ENCODE data around the gene KCNQ5.
"Not testable (repeated sequence)": the region's sequence is repeated elsewhere in the genome, so short reads cannot be mapped to it uniquely, and the experiment has no call there.

Gene KCNQ5

DNA sequence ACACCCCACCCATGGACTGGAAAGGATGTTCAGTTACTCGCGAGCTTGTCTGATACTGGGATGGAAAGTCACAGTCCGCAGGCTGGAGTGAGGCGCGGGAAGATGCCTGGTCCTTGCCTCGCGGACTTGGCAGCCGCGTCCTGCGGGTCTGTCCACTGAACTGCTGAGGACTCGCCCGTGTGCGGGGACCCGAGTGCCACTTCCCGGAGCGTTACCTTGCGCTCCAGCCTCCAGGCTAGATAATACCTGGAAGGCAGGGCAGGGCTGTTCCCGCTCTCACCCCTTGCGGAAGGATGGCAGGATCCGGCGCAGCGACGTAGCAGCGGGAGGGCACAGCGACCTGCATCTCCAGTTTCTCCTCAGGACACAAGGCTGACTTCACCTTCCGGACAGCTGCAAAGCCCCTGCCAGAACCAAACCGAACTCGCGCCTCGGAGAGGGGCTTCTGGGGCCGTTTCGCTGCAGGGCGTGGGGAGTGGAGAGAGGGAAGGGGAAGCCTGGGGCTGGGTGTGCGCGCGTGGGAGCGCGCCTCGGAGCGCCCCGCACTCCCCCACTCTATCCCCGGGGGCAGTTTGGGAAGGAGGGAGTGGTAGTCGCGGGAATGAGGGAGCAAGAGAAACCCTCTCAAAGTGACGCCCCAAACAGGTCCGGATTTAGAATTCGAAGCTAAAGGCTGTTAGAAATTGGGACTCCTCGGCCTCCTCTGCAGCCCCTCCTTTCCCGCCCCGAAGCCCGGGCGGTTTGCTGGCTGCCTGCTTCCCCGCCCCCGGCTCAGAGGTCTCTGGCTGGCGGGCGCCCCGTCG is at the start of gene KCNQ5:
TSS of gene KCNQ5 (plus strand) at position 774 of the 803 bp plus-strand sequence.
- peak within 1 kb of the TSS; percentile 56 for H3K4me3 ChIP-seq (ENCODE audit: low read depth, low read length)
- TF ChIP-seq CTCF (IDR thresholded peaks at IDR 0.05; ENCODE audit: borderline replicate concordance, insufficient read depth, low read depth, low read length): no peak

- H3K4me3 ChIP-seq (ENCODE audit: low read depth, low read length): no peak overlapping the region
- TF ChIP-seq CTCF (IDR thresholded peaks at IDR 0.05; ENCODE audit: borderline replicate concordance, insufficient read depth, low read depth, low read length): no peak
These were observed 42.0 kb upstream of the KCNQ5 start for GRCh38 chr6:72579865-72580264.

GRCh38 chr6:72580281-72580940 is 41.5 kb upstream of the KCNQ5 start:
- no peak overlapping the region for H3K4me3 ChIP-seq (ENCODE audit: low read depth, low read length)
- no peak for TF ChIP-seq CTCF (IDR thresholded peaks at IDR 0.05; ENCODE audit: borderline replicate concordance, insufficient read depth, low read depth, low read length)

GRCh38 chr6:72580950-72581349 is 40.9 kb upstream of the KCNQ5 start:
- H3K4me3 ChIP-seq (ENCODE audit: low read depth, low read length): not testable (repeated sequence)

- H3K4me3 ChIP-seq (ENCODE audit: low read depth, low read length): no peak overlapping the region
- no peak for TF ChIP-seq CTCF (IDR thresholded peaks at IDR 0.05; ENCODE audit: borderline replicate concordance, insufficient read depth, low read depth, low read length)
These were observed 33.7 kb upstream of the KCNQ5 start for GRCh38 chr6:72588155-72588554.

DNA sequence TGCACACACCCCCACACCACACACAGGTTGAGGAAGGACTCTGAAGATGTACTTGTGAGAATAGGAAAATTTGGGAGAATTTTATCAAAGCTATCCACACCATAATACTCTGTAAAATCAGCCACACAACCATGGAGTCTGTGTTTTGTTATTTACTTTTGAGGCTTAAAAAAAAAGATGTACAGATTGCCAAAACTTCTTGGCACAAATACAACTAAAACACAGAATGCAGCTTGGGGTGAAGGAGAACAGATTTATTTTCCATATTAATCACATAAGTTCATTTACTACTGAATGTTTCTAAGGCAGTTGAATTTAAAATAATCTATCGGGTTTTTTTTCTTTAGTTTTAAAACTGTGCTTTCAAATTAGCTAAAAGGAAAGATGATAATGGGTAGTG is 32.8 kb upstream of the KCNQ5 start:
- no peak overlapping the region for H3K4me3 ChIP-seq (ENCODE audit: low read depth, low read length)
- no peak for TF ChIP-seq CTCF (IDR thresholded peaks at IDR 0.05; ENCODE audit: borderline replicate concordance, insufficient read depth, low read depth, low read length)

DNA sequence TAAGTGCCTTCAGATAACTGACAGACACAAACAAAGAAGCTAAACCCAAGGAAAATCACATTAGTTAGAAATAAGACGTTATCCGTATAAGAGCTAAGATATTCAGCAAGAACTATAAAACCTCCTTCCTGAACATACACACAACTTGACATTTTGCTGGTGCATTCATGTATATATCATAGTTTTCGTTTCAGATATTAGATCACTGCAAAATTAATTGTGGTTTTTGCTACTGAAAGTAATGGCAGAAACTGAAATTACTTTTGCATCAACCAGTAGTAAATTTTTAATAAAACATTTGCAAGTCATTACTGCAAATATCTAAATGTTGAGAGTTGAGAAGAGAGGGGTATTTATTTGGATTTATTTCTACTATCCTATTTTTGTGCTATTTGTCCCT is 26.1 kb upstream of the KCNQ5 start:
- H3K4me3 ChIP-seq (ENCODE audit: low read depth, low read length): no peak overlapping the region
- no peak for TF ChIP-seq CTCF (IDR thresholded peaks at IDR 0.05; ENCODE audit: borderline replicate concordance, insufficient read depth, low read depth, low read length)
